ENCODE results near the gene EPS8L3. TPM values are rescaled to one million over a fixed set of nuclear protein-coding genes. Genes with fewer than 3 reads are reported as not detected.

Gene EPS8L3
- total and polyA plus RNA-seq, 2 of the 8 experiments (the other 6 are each of a cell fraction or from before 2014, with no cell fraction given): not detected

DNA sequence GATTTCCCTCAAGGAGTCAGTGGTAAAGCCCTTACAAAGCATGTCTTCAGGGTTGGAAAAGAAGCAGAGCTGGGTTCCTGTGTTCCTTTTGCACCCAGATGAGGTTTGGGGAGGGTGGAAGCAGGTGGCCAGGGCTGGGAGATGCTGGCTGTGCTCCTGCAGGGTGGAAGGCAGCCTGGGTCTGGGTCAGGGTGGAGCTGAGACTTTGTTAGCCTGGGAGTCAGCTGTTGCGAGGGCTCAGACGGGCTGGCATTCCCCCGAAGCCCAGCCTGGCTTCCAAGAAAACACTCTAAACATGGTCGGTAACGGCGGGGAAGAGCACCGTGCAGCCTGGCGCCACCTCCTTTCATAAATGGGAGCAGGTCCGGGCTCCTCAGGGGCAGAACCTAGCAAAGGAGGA is 43.7 kb upstream of the EPS8L3 start:
- H3K27me3 ChIP-seq (replicated peaks in 1 of 4; ENCODE audit: control insufficient read depth in 3 of 4, extremely low read depth in 1 of 4, insufficient read depth in 3 of 4, low read length in 3 of 4): no peaks in the 10 kb centered on the region
- H3K23ac ChIP-seq (ENCODE audit: insufficient read length): no peak overlapping the region
- 94% methylated on average over 9 of the region's 9 CpGs; no CpG with 5 or more reads in 1 of the 2 experiments for WGBS, 2 experiments (ENCODE audit: extremely low coverage in 1 of 2, insufficient coverage in 1 of 2, insufficient read length in 1 of 2, insufficient replicate concordance in 2 of 2, low coverage in 1 of 2, low lambda C conversion rate in 2 of 2, missing lambda C conversion rate in 1 of 2)
- no peak overlapping the region for H3K9ac ChIP-seq (replicated peaks in 1 of 4; ENCODE audit: extremely low read depth in 1 of 4, low read depth in 3 of 4, low read length in 3 of 4)
- CTCF ChIA-PET (ENCODE audit: partially characterized antibody): interaction anchor here (0.7 to 3.6 kb wide), 3 partner anchors 19 to 117 kb away, joined by 3 to 31 read pairs (median 3); no protein-coding TSS in a partner anchor
- no peak for TF ChIP-seq MAX (IDR thresholded peaks at IDR 0.05)
- H3K18ac ChIP-seq (ENCODE audit: extremely low read depth, low read length): no peak overlapping the region
- no peak overlapping the region for H3K14ac ChIP-seq (ENCODE audit: insufficient read length)
- no peak overlapping the region for H4K8ac ChIP-seq (ENCODE audit: extremely low read depth, insufficient read depth, low read length)
- no peak for FAIRE-seq
- no peak for DNase-seq (ENCODE audit: low read depth in 1 of 2, low spot score in 2 of 2)
- H2BK20ac ChIP-seq (ENCODE audit: low read length): no peak overlapping the region
- H2BK120ac ChIP-seq (replicated peaks; ENCODE audit: low read depth, low read length): no peak overlapping the region
- H2BK12ac ChIP-seq (ENCODE audit: low read depth, low read length): no peak overlapping the region
- no peak overlapping the region for H3K4ac ChIP-seq (replicated peaks; ENCODE audit: insufficient read length, low read depth, low read length)
- no peak overlapping the region for H2BK5ac ChIP-seq (ENCODE audit: low read depth, low read length)
- no peak overlapping the region for H3K56ac ChIP-seq (replicated peaks; ENCODE audit: insufficient read length, low read depth, low read length)
- no peak overlapping the region for H4K91ac ChIP-seq (replicated peaks; ENCODE audit: insufficient read length, low read length)
- H2AFZ ChIP-seq (ENCODE audit: low read length): no peak overlapping the region
- no peak overlapping the region for H2BK15ac ChIP-seq (ENCODE audit: low read length)
- no peak overlapping the region for H4K5ac ChIP-seq (ENCODE audit: insufficient read length, low read depth, low read length)
- H3K9me3 ChIP-seq (ENCODE audit: insufficient read depth in 2 of 2, low read depth in 1 of 2, low read length in 1 of 2): no peaks in the 10 kb centered on the region
- H3K79me2 ChIP-seq (ENCODE audit: control insufficient read depth in 1 of 2, insufficient read depth in 2 of 2, low read length in 2 of 2): no peaks in the 10 kb centered on the region
- no peak overlapping the region for H3K4me2 ChIP-seq (ENCODE audit: insufficient read depth in 1 of 2, low read depth in 2 of 2, low read length in 2 of 2)
- no peaks in the 10 kb centered on the region for H3K36me3 ChIP-seq (ENCODE audit: control insufficient read depth in 2 of 4, insufficient read depth in 4 of 4, low read length in 3 of 4)
- H3K79me1 ChIP-seq (ENCODE audit: low read depth, low read length): no peaks in the 10 kb centered on the region
- POLR2A ChIA-PET (ENCODE audit: partially characterized antibody): interaction anchor here (1.3 kb wide), 1 partner anchor 9 kb away, joined by 3 read pairs; no protein-coding TSS in a partner anchor
- H4K20me1 ChIP-seq (replicated peaks in 1 of 2; ENCODE audit: control insufficient read depth in 1 of 2, insufficient read depth in 2 of 2, low read length in 2 of 2): no peaks in the 10 kb centered on the region
- H2AK5ac ChIP-seq (ENCODE audit: low read depth, low read length): no peak overlapping the region
- H3K27ac ChIP-seq (ENCODE audit: low read depth, low read length): no peak overlapping the region
- peaks cover 3% of the 10 kb centered on the region; the same call in 1 of the 2 replicates for H3K23me2 ChIP-seq (ENCODE audit: low read depth, low read length)
- no peaks in the 10 kb centered on the region for H3K4me1 ChIP-seq (replicated peaks in 1 of 4; ENCODE audit: control insufficient read depth in 3 of 4, insufficient read depth in 4 of 4, low read length in 3 of 4)
- H3K4me3 ChIP-seq (ENCODE audit: extremely low read depth in 1 of 4, insufficient read depth in 2 of 4, low read depth in 3 of 4, low read length in 4 of 4): no peak overlapping the region

All from H1 (cell line).